Effector CD8-positive, alpha-beta T cell (primary cell): ENCODE results near the gene PATE1.
"Not testable (repeated sequence)": the region's sequence is repeated elsewhere in the genome, so short reads cannot be mapped to it uniquely, and the experiment has no call there.

ENCODE experiments used
- DNase-seq: peaks from one replicate; lab custom pipeline; 2025; lab: John Stamatoyannopoulos, UW
- total RNA-seq, 4 experiments: gene quantifications; one replicate each; lab custom pipeline; 2026; lab: John Stamatoyannopoulos, UW

The PATE1 gene
- 0 to 0.18 (median 0) reads per million in 4 experiments for total RNA-seq

DNA sequence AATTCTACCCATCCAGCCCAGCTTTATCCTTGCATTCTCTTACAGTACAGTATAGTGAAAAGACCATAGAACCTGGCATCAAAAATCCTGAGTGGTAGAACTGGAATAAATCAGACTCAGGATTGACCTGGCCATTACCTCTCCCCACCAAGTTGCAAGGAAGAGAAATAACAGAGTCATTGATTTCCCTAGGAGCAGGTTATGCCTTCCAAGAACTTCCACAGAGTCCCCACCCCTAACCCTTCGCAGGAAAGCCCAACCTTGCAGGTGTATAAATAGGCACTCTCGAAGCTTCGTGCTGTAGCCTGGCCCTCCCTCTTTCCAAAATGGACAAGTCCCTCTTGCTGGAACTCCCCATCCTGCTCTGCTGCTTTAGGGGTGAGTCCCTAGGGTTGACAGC is at the start of gene PATE1:
PATE1 (plus strand) TSS at position 301 of the 400 bp plus-strand sequence; CDS start at position 327, 26 bp downstream.
- no peak for DNase-seq

- DNase-seq = no peak
Measured at GRCh38 chr11:125701018-125701610, 45.0 kb upstream of the PATE1 start.

GRCh38 chr11:125701858-125702621 is 44.0 kb upstream of the PATE1 start:
- DNase-seq = no peak

- DNase-seq = not testable (repeated sequence)
Measured at GRCh38 chr11:125704686-125705085, 41.4 kb upstream of the PATE1 start.

- no peak for DNase-seq
Measured at GRCh38 chr11:125720781-125721180, 25.3 kb upstream of the PATE1 start.

DNA sequence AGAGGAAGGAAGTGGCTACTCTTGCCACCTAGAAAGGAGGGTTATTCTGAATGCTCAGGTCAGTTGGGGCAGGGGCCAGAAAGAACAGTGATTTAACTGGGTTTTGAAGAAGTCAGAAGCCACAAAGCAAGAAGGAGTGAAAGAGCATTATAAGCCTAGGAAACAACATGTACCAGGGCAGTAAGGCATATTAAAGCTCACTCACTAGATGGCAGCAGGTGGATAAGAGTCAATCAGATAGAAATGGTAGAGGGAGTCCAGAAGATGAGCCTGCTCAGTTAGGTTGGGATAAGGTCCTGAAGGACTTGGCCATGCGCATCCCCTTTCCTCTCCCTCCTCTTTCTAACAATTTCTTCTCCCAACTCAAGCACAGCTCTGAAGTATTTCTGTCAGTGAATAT is 22.0 kb upstream of the PATE1 start:
- DNase-seq = no peak

DNA sequence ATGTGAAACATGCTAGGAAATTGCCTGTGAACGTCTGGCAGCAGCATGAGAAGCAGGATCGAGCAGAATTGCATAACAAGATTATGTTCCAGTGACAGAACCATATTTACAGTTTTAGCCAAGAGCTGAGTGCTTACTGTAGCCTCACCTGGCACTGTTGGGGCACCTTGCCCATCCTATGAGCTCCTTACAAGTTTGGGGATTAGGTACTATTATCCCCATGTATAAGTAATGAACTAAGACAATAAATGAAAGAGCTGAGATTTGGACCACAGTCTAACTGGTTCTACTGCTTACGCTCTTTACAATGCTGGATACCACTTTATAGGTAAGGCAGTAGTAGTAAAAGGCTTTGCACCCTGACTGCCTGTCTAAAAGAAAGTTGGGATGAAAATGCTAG is 17.1 kb upstream of the PATE1 start:
- no peak for DNase-seq

DNA sequence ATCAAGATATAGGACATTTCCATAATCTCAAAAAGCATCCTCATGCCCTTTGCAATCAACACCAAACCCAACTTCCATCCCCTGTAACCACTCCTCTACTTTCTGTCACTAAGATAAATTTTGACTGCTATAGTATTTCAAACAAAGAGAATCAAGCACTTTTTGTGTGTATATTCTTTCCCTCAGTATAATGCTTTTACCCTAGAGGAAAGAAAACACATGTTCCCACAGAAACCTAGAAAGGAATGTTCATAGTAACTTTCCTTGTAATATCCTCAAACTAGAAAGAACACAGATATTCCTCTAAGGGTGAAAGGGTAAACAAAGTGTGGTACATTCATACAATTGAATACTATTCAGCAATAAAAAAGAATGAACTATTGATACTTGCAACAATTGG is 5.5 kb upstream of the PATE1 start:
- no peak for DNase-seq

- no peak for DNase-seq
Measured at GRCh38 chr11:125743681-125744080, 2.4 kb upstream of the PATE1 start.

- DNase-seq = no peak
Measured at GRCh38 chr11:125750629-125751028, 4.5 kb downstream of the PATE1 start.

- DNase-seq = no peak
Measured at GRCh38 chr11:125756050-125756449, 10.0 kb downstream of the PATE1 start.

GRCh38 chr11:125762445-125762844 is 16.4 kb downstream of the PATE1 start:
- no peak for DNase-seq

- DNase-seq = no peak
Measured at GRCh38 chr11:125763483-125763882, 17.4 kb downstream of the PATE1 start.

DNA sequence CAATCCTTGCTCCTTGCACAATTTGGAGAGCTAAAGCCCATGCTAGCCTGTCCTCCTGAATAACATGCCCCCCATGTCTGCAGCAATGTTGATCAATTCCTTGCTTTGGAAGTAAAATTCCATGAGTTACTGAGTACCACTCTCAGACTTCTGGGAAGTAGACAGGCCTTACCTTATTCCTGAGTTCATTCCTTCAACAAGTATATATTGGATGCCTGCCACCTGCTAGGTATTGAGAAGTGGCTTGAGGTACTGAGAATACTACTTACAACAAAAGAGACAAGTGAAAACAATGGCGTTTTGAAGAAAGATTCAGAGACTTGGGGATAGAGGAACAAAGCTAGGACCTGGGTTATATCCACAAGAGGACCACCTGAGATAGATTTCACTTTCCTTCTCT is 20.2 kb downstream of the PATE1 start:
- DNase-seq = no peak

DNA sequence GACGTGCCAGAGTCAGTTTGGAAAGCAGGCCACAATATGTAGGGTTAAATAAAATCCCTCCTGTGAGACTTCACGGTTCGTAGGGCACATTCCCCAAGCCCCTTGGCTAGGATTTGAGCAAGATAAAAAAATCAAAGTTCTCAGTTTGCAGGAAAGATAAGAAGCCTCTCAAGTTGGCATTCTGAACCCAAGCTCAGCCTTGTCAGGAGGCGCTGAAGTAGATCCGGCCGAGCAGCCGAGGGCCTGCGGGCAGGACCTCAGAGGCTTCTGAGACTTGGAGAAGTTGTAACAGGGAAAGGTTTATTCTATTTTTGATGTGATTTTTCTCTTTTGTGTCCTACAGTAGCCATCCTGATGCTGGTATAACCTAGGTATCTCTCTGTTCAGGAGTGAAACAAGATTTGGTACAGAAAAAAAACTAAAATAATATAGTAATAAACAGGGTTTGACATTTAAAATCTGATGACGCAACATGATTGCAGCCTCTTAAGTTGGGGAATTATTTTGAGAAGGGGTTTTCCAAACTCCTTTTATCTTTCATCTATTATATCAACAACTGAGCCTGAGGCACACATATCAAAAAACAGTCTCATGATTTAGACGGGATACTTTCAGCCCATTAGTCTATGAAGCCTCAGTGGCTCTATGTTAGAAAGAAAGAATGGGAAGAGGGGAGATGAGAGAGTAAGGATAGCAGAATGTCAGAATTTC is 22.4 kb downstream of the PATE1 start:
- no peak for DNase-seq

- no peak for DNase-seq
Measured at GRCh38 chr11:125770583-125770982, 24.5 kb downstream of the PATE1 start.

GRCh38 chr11:125772834-125773505 is 26.9 kb downstream of the PATE1 start:
- DNase-seq = no peak

DNA sequence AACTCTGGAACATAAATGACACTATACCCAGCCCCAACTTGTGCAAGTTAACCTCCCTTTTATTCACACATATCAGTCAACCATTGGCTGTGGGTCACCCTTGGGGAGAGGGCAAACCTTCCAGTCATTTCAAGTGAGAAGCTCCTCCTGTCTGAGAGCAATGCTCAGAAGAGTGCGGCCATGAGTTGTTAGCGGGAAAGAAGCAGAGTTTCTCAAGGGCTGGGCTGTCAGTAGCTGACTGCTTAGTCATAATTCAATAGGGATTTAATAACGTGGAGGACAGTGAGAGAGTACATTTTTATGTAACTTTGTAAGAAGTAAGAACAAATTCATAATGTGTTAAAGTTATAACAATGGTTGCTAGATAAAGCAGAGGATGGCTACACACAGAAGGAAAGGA is 27.4 kb downstream of the PATE1 start:
- DNase-seq = no peak

DNA sequence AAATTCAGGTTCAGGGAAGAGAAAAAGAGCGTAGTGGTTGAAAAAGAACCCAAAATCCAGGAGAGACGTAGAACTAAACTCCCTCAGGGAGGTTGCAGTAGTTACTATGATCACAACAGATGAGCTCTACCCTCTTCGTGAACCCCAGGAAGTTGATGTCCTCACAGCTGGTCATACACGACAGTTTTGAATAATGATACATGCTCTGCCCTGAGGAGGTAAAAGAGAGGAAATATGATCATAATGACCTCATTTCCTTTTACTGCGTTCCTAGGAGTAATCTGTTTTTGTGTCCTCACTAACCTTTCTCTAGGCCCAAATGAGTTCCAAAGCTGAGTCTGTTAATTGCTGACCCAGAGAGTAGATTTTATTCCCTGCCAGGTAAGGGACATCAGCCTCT is 31.2 kb downstream of the PATE1 start:
- no peak for DNase-seq

- DNase-seq = no peak
Measured at GRCh38 chr11:125778728-125779127, 32.6 kb downstream of the PATE1 start, which contains the start of gene PATE2. Gene PATE2 (minus strand): TSS chr11:125778828. CDS start chr11:125778773, 55 bp downstream.

GRCh38 chr11:125784678-125785077 is 38.6 kb downstream of the PATE1 start:
- DNase-seq = no peak

GRCh38 chr11:125787827-125788226 is 41.7 kb downstream of the PATE1 start, which contains the start of gene PATE3:
Gene PATE3 (plus strand): TSS chr11:125788127. CDS start chr11:125788152, 25 bp downstream.
- no peak for DNase-seq
